Cerebellar cortex (tissue), 1 donor: Measurements from ENCODE around the gene PNMA6E.

ENCODE experiments used
- DNase-seq: peaks from one replicate; pipeline ENCODE4 v3.0.0-alpha.2; 2015; ENCODE audit warnings: low spot score

Gene PNMA6E

GRCh38 chrX:153384390-153384789, 16.8 kb downstream of the PNMA6E start:
- no peak for DNase-seq

- no peak for DNase-seq
These were observed 18.3 kb downstream of the PNMA6E start for GRCh38 chrX:153382563-153383482.

GRCh38 chrX:153381684-153382532, 19.2 kb downstream of the PNMA6E start:
- DNase-seq = peak; percentile 39

GRCh38 chrX:153380691-153381090, 20.5 kb downstream of the PNMA6E start:
- no peak for DNase-seq

GRCh38 chrX:153379971-153380581, 21.1 kb downstream of the PNMA6E start:
- DNase-seq = no peak

GRCh38 chrX:153379508-153379907, 21.6 kb downstream of the PNMA6E start:
- DNase-seq = no peak

- DNase-seq = no peak
These were observed 22.5 kb downstream of the PNMA6E start for GRCh38 chrX:153378607-153379006.

GRCh38 chrX:153377727-153378126, 23.4 kb downstream of the PNMA6E start:
- no peak for DNase-seq

- no peak for DNase-seq
These were observed 25.6 kb downstream of the PNMA6E start for GRCh38 chrX:153375571-153375970.

- no peak for DNase-seq
These were observed 26.7 kb downstream of the PNMA6E start for GRCh38 chrX:153374426-153374825.

GRCh38 chrX:153372949-153373348, 28.2 kb downstream of the PNMA6E start:
- DNase-seq = no peak

GRCh38 chrX:153371256-153371655, 29.9 kb downstream of the PNMA6E start:
- no peak for DNase-seq

GRCh38 chrX:153370293-153371055, 30.7 kb downstream of the PNMA6E start:
- no peak for DNase-seq

- DNase-seq = no peak
These were observed 34.1 kb downstream of the PNMA6E start for GRCh38 chrX:153366878-153367538.

- no peak for DNase-seq
These were observed 35.0 kb downstream of the PNMA6E start for GRCh38 chrX:153366119-153366518.

GRCh38 chrX:153365670-153366069, 35.5 kb downstream of the PNMA6E start:
- DNase-seq = no peak

GRCh38 chrX:153361781-153362397, 39.3 kb downstream of the PNMA6E start:
- DNase-seq = no peak

- no peak for DNase-seq
These were observed 43.3 kb downstream of the PNMA6E start for GRCh38 chrX:153357877-153358276.

GRCh38 chrX:153353416-153353815, 47.7 kb downstream of the PNMA6E start:
- DNase-seq = no peak

- no peak for DNase-seq
These were observed 48.3 kb downstream of the PNMA6E start for GRCh38 chrX:153352858-153353257.

- no peak for DNase-seq
These were observed 49.2 kb downstream of the PNMA6E start for GRCh38 chrX:153351981-153352380.
